ENCODE measurements around the gene TMEM131L.

GRCh38 chr4:153538487-153539357 lies 72.6 kb downstream of the TMEM131L start:
- TF ChIP-seq CTCF (IDR thresholded peaks at IDR 0.05; ENCODE audit: low read depth, low read length) = no peak
- no peak for TF ChIP-seq EZH2phosphoT487 (IDR thresholded peaks at IDR 0.05; ENCODE audit: low read depth)
